Measurements from ENCODE around the gene TUG1.

Gene TUG1

DNA sequence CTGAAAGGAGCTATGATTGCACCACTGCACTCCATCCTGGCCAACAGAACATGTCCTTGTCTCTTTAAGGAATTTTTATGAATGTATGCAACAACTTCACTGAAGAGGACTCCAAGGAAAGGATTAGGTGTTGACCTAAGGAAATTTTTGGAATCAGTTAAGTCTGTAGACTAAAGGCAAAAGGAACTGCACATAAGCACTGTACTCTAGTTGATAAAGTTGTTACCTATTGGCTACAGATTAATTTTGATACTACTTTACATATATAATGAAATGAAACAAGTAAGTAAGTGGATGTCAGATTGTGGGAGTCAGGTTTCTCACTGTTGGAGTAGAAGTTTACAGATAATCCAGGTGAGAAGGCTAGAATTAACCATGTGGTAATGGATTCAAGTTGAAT is 36.5 kb downstream of the TUG1 start:
- Histone ChIP-seq H3K9me3 (ENCODE audit: control insufficient read depth, insufficient read depth, low read length) (0 out of 2 replicates have a peak, but pooled peaks cover 3% of the 10 kb centered on the region), H3K27ac (ENCODE audit: low read depth, low read length) (no peak overlapping the region), H3K4me1 (ENCODE audit: control insufficient read depth, insufficient read depth, low read length) (no peaks in the 10 kb centered on the region), H3K4me3 (ENCODE audit: low read depth, low read length) (no peak overlapping the region), H3K36me3 (ENCODE audit: control insufficient read depth, insufficient read depth, low read length) (no peaks in the 10 kb centered on the region), H3K9ac (ENCODE audit: low read depth, low read length) (no peak overlapping the region), H3K27me3 (ENCODE audit: control insufficient read depth, insufficient read depth, low read length) (no peaks in the 10 kb centered on the region)

DNA sequence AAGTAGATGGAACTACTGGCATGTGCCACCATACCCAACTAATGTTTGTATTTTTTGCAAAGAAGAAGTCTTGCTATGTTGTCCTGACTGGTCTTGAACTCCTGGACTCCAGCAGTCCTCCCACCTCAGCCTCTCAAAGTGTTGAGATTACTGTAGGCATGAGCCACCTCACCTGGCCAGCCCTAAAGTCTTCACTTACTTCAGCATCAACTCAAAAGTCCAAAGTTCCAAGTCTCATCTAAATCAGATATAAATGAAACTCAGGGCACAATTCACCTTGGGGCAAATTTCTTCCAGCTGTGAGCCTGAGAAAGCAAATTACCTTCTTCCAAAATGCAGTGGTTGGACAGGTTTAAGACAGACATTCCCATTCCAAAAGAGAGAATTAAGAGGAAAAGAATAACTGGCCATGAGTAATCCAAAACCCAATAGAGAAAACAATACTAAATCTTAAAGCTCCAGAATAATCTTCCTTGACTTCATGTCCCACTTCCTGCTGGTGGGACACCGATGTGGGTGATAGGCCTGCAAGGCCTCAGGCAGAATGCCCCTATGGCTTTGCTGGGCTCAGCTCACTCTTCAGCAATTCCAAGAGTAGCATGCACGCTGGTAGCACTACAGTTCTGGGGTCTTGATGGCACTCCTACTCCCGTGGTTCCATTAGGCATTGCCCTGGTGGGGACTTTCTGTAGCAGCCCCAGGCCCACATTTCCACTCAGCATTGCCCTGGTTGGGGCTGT is 50.3 kb downstream of the TUG1 start:
- Histone ChIP-seq H3K27ac (ENCODE audit: low read depth, low read length) (no peak overlapping the region), H3K9me3 (ENCODE audit: control insufficient read depth, insufficient read depth, low read length) (peaks cover 8% of the 10 kb centered on the region; the same call in 1 of the 2 replicates), H3K4me1 (ENCODE audit: control insufficient read depth, insufficient read depth, low read length) (no peaks in the 10 kb centered on the region), H3K27me3 (ENCODE audit: control insufficient read depth, insufficient read depth, low read length) (no peaks in the 10 kb centered on the region), H3K36me3 (ENCODE audit: control insufficient read depth, insufficient read depth, low read length) (no peaks in the 10 kb centered on the region), H3K4me3 (ENCODE audit: low read depth, low read length) (no peak overlapping the region), H3K9ac (ENCODE audit: low read depth, low read length) (no peak overlapping the region)

DNA sequence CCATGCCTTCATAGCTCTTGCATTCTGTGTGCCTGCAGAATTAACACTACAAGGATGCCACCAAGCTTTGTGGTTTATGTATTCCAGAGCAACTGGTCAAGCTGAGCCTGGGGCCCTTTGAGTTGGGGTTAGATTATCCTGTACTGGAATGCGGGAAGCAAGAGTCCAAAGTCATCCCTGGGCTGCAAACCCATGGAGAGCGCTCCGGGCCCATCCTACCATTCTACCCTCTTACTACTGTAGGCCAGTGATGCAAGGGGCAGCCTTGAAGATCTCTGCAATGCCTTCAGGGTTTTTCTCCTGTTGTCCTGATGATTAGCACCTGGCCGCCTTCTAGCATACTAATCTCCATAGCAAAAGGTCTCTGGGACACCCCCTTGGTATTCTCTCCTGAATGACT is 51.3 kb downstream of the TUG1 start:
- no peaks in the 10 kb centered on the region for H3K27me3 ChIP-seq (ENCODE audit: control insufficient read depth, insufficient read depth, low read length)
- H3K27ac ChIP-seq (ENCODE audit: low read depth, low read length), result no peak overlapping the region
- no peak overlapping the region for H3K9ac ChIP-seq (ENCODE audit: low read depth, low read length)
- H3K36me3 ChIP-seq (ENCODE audit: control insufficient read depth, insufficient read depth, low read length), result no peaks in the 10 kb centered on the region
- H3K4me3 ChIP-seq (ENCODE audit: low read depth, low read length), result no peak overlapping the region
- peaks cover 8% of the 10 kb centered on the region; the same call in 1 of the 2 replicates for H3K9me3 ChIP-seq (ENCODE audit: control insufficient read depth, insufficient read depth, low read length)
- no peaks in the 10 kb centered on the region for H3K4me1 ChIP-seq (ENCODE audit: control insufficient read depth, insufficient read depth, low read length)

DNA sequence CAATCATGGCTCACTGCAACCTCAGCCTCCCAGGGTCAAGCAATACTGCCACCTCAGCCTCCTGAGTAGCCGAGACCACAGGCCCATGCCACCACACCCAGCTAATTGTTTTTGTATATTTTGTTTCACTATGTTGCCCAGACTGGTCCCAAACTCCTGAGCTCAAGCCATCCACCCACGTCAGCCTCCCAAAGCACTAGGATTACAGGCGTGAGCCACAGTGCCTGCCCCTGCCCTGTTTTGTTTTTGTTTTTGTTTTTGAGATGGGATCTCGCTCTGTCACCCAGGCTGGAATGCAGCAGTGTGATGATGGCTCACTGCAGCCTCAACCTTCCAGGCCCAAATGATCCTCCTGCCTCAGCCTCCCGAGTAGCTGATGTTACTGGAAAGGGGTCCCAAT is 53.5 kb downstream of the TUG1 start:
- H3K27ac ChIP-seq (ENCODE audit: low read depth, low read length), result no peak overlapping the region

More for the DNA sequence above, 53.5 kb downstream of the TUG1 start:
- Histone ChIP-seq H3K4me3 (ENCODE audit: low read depth, low read length) (no peak overlapping the region), H3K4me1 (ENCODE audit: control insufficient read depth, insufficient read depth, low read length) (no peaks in the 10 kb centered on the region), H3K9ac (ENCODE audit: low read depth, low read length) (no peak overlapping the region), H3K36me3 (ENCODE audit: control insufficient read depth, insufficient read depth, low read length) (no peaks in the 10 kb centered on the region), H3K27me3 (ENCODE audit: control insufficient read depth, insufficient read depth, low read length) (no peaks in the 10 kb centered on the region), H3K9me3 (ENCODE audit: control insufficient read depth, insufficient read depth, low read length) (peaks cover 2% of the 10 kb centered on the region; the same call in 1 of the 2 replicates)
